Measurements from ENCODE around the gene ZNF207. TPM values are rescaled to one million over a fixed set of nuclear protein-coding genes. Genes with fewer than 3 reads are reported as not detected.

Gene ZNF207
- total RNA-seq = 100 to 1,000 TPM; 107 to 221 TPM

GRCh38 chr17:32349854-32350665 is at the start of gene ZNF207:
TSS of gene ZNF207 (plus strand) at chr17:32350157. CDS start at chr17:32350286, 129 bp downstream.
- peaks cover 34 to 39% of the 10 kb centered on the region in 2 donors for H3K4me1 ChIP-seq (ENCODE audit: control insufficient read depth in 1 of 2, low read depth in 2 of 2)
- no peaks in the 10 kb centered on the region for H3K9me3 ChIP-seq
- H3K27ac ChIP-seq = peak within 1 kb of the TSS; percentile 94 to 97
- H3K27me3 ChIP-seq (replicated peaks; ENCODE audit: insufficient read depth) = no peaks in the 10 kb centered on the region
- TF ChIP-seq, protein P1, sequence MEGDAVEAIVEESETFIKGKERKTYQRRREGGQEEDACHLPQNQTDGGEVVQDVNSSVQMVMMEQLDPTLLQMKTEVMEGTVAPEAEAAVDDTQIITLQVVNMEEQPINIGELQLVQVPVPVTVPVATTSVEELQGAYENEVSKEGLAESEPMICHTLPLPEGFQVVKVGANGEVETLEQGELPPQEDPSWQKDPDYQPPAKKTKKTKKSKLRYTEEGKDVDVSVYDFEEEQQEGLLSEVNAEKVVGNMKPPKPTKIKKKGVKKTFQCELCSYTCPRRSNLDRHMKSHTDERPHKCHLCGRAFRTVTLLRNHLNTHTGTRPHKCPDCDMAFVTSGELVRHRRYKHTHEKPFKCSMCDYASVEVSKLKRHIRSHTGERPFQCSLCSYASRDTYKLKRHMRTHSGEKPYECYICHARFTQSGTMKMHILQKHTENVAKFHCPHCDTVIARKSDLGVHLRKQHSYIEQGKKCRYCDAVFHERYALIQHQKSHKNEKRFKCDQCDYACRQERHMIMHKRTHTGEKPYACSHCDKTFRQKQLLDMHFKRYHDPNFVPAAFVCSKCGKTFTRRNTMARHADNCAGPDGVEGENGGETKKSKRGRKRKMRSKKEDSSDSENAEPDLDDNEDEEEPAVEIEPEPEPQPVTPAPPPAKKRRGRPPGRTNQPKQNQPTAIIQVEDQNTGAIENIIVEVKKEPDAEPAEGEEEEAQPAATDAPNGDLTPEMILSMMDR (IDR thresholded peaks at IDR 0.05) = no peak
- peaks cover 12% of the 10 kb centered on the region for H3K36me3 ChIP-seq
- DNase-seq (ENCODE audit: low spot score) = peak; percentile 85
- ATAC-seq (ENCODE audit: insufficient number of reproducible peaks, low FRiP score, low read depth) = peak; percentile 95
- H3K4me3 ChIP-seq = peak within 1 kb of the TSS; percentile 82

DNA sequence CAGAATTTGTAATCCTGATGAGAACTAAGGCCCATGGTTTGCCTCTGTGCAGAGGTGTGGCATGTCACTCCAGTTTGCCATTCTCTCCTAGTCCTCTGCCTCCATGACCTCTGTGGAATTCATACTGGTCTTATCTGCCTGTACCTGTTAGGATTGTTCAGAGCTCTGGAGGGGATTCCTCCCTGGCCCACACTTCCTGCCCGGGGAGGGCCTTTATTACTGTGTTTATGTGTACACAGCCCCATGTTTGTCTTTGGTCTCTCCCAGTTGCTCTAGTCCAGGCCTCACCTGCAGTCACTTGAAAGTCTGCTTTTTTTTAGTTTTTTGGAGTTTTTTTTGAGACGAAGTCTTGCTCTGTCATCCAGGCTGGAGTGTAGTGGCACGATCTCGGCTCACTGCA is 47.9 kb upstream of the ZNF207 start:
- ATAC-seq (ENCODE audit: insufficient number of reproducible peaks, low FRiP score, low read depth) (no peak), DNase-seq (ENCODE audit: low spot score) (no peak)
- no peaks in the 10 kb centered on the region for H3K36me3 ChIP-seq
- H3K4me1 ChIP-seq (ENCODE audit: control insufficient read depth in 1 of 2, low read depth in 2 of 2) = no peaks in the 10 kb centered on the region
- H3K27me3 ChIP-seq (replicated peaks; ENCODE audit: insufficient read depth) = no peaks in the 10 kb centered on the region
- TF ChIP-seq, protein P1 (IDR thresholded peaks at IDR 0.05) = no peak
- H3K4me3 ChIP-seq = no peak overlapping the region
- no peak overlapping the region for H3K27ac ChIP-seq
- no peaks in the 10 kb centered on the region for H3K9me3 ChIP-seq

- no peak for DNase-seq (ENCODE audit: low spot score)
- TF ChIP-seq, protein P1 (IDR thresholded peaks at IDR 0.05) = no peak
- H3K27ac ChIP-seq = no peak overlapping the region
Observed at GRCh38 chr17:32302860-32303649, 46.9 kb upstream of the ZNF207 start.

DNA sequence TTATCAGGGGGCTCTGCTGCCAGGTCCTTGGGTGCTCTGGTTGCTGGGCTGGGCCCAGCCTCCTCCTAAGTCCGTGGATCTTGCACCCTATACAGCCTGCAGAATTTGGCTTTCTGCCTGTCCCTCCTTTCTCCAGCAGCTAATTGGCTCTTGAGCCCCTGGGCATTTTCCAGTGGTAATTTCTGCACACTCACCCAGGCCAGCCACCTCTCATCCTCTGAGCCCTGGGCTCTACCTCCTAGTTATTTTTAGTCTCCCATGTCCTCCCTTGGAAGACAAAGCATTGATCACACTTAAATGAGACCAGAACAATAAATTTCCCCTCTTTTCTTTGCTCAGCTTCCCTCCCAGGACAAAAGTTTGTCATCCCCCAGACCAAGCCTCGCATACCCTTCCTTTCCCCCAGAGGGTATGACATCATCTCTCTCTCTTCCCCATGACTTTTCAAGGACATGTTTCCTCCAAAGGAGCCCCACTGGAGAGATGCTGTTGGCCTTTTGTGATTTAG is 46.1 kb upstream of the ZNF207 start:
- Histone ChIP-seq H3K4me1 (ENCODE audit: control insufficient read depth in 1 of 2, low read depth in 2 of 2) (no peaks in the 10 kb centered on the region), H3K9me3 (no peaks in the 10 kb centered on the region), H3K36me3 (no peaks in the 10 kb centered on the region), H3K27ac (no peak overlapping the region), H3K27me3 (replicated peaks; ENCODE audit: insufficient read depth) (no peaks in the 10 kb centered on the region), H3K4me3 (no peak overlapping the region)
- DNase-seq (ENCODE audit: low spot score) = no peak
- TF ChIP-seq, protein P1 (IDR thresholded peaks at IDR 0.05) = no peak
- ATAC-seq (ENCODE audit: insufficient number of reproducible peaks, low FRiP score, low read depth) = no peak

More at GRCh38 chr17:32302860-32303649, 46.9 kb upstream of the ZNF207 start:
- H3K4me1 ChIP-seq (ENCODE audit: control insufficient read depth in 1 of 2, low read depth in 2 of 2) = no peaks in the 10 kb centered on the region
- H3K27me3 ChIP-seq (replicated peaks; ENCODE audit: insufficient read depth) = no peaks in the 10 kb centered on the region
- H3K36me3 ChIP-seq = no peaks in the 10 kb centered on the region
- ATAC-seq (ENCODE audit: insufficient number of reproducible peaks, low FRiP score, low read depth) = no peak
- no peak overlapping the region for H3K4me3 ChIP-seq
- no peaks in the 10 kb centered on the region for H3K9me3 ChIP-seq

GRCh38 chr17:32305049-32305448 is 44.9 kb upstream of the ZNF207 start:
- DNase-seq (ENCODE audit: low spot score) (no peak), ATAC-seq (ENCODE audit: insufficient number of reproducible peaks, low FRiP score, low read depth) (no peak)
- no peak overlapping the region for H3K4me3 ChIP-seq
- H3K36me3 ChIP-seq = no peaks in the 10 kb centered on the region
- no peaks in the 10 kb centered on the region for H3K9me3 ChIP-seq
- no peaks in the 10 kb centered on the region for H3K27me3 ChIP-seq (replicated peaks; ENCODE audit: insufficient read depth)
- TF ChIP-seq, protein P1 (IDR thresholded peaks at IDR 0.05) = no peak
- no peaks in the 10 kb centered on the region for H3K4me1 ChIP-seq (ENCODE audit: control insufficient read depth in 1 of 2, low read depth in 2 of 2)
- H3K27ac ChIP-seq = no peak overlapping the region

Data from thoracic aorta (tissue), 2 donors.